Activated CD4-positive, alpha-beta T cell treated with anti-CD3 and anti-CD28 coated beads, Interleukin-2, amount 50 U/mL, for 1 hour (primary cell): ENCODE measurements around the gene SPACA6.
"Not testable (repeated sequence)": the region's sequence is repeated elsewhere in the genome, so short reads cannot be mapped to it uniquely, and the experiment has no call there.

Experiments used
- DNase-seq: peaks from one replicate; pipeline ENCODE4 v3.0.0-alpha.2; 2020

The SPACA6 gene

DNA sequence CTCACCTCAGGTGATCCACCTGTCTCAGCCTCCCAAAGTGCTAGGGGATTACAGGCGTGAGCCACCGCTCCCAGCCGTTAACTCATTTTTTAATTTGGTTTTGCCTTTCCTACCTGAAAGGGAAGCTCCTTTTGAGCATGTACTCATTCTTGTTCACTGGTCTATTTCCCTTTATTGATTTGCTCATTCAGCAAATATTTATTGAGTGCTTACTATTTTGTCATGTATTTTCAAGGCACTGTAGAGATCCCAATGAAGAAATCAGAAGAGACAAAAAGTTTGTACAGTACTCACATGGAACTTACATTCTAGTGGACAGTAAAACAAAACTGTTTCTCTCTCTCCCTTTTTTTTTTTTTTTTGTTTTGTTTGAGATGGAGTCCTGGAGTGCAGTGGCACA, 13.8 kb downstream of the SPACA6 start:
- DNase-seq: no peak

DNA sequence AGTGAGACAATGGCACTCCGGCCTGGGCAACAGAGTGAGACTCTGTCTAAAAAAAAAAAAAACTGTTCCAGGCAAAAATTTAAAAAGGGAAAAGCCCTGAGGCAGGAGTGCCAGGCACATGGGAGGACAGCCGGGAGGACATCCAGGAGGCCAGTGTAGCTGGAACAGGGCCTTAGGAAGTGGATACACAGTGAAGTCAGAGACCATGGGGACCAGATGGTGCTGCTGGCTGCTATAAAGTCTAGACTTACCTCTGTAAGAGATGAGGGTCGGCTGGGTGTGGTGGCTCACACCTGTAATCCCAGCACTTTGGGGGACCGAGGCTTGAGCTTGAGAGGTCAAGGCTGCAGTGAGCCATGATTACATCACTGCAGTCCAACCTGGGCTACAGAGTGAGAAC, 15.7 kb downstream of the SPACA6 start:
- DNase-seq: no peak

GRCh38 chr19:51709575-51709974, 16.4 kb downstream of the SPACA6 start:
- DNase-seq: no peak

DNA sequence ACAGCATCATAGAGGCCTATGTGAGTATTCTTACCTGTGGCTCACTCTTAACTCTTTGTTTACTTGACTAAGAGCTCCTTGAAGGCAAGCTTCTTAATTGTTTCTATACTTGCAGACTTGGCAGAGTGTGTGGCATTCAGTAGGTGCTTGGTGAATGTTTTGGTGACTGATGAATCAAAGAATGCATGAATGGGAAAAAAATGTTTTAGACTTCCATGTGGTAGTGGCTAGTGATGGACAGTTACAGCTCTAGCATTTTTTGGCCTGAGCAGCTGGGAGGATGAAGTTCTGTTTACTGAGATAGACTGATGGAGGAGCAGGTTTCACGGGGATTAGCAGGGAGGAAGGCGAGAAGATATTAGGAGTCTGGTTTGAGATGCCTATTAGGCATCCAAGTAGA, 17.0 kb downstream of the SPACA6 start:
- DNase-seq: no peak

DNA sequence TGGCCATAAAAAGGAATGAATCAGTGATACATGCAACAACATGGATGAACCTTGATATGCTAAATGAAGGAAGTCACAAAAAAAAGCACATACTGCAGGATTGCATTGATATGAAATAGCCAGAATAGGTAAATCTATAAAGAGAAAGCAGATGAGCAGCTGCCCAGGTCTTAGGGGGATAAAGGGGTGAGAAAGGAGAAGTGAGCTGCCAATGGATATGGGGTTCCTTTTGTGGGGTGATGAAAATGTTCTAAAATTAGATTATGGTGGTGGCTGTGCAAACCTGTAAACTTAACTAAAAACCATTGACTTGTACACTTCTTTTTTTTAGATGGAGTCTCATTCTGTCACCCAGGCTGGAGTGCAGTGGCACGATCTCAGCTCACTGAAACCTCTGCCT, 18.6 kb downstream of the SPACA6 start:
- no peak for DNase-seq

- no peak for DNase-seq
Measured at GRCh38 chr19:51712461-51713081, 19.4 kb downstream of the SPACA6 start.

- DNase-seq: no peak
Measured at GRCh38 chr19:51713319-51714285, 20.5 kb downstream of the SPACA6 start.

DNA sequence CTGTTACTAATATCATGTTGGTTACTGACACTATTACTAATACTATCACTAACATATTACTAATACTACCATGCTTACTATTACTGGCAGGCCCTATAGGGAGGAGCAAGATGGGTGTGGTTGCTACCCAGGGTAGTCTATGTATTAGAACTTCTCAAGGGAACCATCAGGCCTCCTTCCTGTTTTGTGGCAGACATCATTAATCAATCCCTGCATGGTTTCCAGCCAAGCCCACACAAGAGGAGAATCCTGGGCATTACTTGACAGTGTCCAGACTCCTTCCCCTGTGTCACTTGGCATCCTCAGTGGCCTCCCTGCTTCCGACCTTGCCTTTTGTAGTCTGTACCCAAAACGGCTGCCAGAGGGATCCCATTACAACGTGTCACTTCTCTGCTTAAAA, 21.7 kb downstream of the SPACA6 start:
- DNase-seq: no peak

- no peak for DNase-seq
Measured at GRCh38 chr19:51715850-51716249, 22.7 kb downstream of the SPACA6 start.

DNA sequence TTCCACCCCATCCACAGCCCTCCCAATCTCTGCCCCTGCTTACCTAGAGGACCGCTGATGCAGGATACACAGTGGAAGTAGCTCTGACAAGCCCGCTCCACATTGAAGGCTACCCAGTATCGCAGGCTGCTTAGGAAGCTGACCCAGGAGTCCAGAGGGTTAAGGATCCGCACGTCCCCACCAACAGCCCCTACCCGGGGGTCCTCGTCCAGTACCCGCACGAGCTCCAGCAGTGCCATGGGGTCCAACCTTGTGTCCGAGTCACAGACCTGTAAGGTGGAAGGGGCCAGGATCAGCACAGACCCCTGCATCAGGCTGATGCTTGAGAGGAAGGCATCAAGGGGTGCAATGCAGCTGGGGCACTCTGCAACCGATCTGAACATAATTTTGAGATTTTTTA, 23.8 kb downstream of the SPACA6 start:
- no peak for DNase-seq

GRCh38 chr19:51719251-51719988, 26.3 kb downstream of the SPACA6 start:
- DNase-seq: no peak

- no peak for DNase-seq
Measured at GRCh38 chr19:51721905-51722304, 28.8 kb downstream of the SPACA6 start.

- DNase-seq: no peak
Measured at GRCh38 chr19:51722492-51722891, 29.4 kb downstream of the SPACA6 start.

GRCh38 chr19:51724543-51724942, 31.4 kb downstream of the SPACA6 start:
- no peak for DNase-seq

DNA sequence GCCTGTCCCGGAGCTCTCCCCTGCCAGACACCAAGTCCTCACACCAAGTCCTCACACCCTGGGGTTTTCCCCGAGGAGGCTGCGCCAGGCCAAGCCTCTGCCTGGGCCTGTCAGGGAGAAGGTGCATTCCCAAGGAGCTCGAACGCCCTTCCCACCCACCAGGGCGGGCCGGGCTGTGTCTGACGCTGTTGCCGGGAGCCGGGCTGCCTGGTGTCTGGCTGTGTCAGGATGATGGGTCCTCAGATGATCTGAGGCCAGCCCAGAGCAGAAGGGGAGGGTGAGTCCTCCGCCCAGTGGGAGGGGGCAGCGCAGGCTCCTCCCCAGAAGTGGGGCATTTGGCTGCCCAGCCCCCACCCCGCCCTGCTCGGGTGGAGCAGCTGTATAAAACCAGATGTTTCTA, 32.9 kb downstream of the SPACA6 start:
- no peak for DNase-seq

DNA sequence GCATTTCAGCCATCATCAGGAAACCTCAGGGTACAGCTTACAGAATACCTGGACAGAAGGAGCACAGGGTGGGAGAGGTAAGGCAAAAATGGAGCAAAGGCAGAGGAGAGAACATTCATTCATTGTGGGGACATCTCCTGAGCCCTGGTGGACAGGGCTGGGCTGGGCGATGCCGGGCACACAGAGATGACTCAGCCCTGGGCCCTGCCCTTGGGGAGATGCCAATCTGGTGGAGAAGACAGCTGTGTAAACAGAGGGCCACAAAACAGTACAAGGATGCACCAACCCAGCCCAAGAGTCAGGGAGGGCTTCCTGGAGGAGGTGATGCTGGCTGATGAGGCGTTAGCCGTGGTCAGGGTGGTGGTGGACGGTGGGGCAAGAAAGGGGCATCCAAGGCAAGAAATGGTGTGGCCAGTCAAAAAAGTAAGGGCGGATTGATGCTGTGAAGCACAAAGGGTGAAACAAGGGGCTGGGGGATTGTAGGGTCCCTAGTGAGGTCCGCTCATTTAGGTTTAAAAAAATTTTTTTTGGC, 34.3 kb downstream of the SPACA6 start:
- DNase-seq: no peak

DNA sequence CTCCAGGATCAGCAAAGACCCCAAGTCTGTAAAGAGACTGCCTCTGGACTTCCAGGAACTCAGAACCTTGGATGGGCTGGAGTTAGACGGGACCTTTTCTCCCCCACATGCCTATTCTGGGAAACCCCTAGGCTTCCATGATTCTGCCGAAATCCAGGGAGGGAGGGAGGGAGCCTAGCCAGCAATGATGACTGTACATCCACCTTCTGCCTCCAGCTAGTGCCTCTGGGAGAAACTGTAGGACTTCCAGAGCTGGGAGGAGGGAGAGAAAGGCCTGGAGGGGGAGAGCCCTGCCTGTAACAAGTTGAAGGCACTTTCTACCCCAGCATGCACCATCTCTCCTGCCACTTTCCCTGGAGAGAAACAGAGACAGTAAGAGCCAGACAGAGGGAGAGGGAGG, 36.7 kb downstream of the SPACA6 start:
- DNase-seq: no peak

- DNase-seq: no peak
Measured at GRCh38 chr19:51733742-51734522, 40.8 kb downstream of the SPACA6 start.

DNA sequence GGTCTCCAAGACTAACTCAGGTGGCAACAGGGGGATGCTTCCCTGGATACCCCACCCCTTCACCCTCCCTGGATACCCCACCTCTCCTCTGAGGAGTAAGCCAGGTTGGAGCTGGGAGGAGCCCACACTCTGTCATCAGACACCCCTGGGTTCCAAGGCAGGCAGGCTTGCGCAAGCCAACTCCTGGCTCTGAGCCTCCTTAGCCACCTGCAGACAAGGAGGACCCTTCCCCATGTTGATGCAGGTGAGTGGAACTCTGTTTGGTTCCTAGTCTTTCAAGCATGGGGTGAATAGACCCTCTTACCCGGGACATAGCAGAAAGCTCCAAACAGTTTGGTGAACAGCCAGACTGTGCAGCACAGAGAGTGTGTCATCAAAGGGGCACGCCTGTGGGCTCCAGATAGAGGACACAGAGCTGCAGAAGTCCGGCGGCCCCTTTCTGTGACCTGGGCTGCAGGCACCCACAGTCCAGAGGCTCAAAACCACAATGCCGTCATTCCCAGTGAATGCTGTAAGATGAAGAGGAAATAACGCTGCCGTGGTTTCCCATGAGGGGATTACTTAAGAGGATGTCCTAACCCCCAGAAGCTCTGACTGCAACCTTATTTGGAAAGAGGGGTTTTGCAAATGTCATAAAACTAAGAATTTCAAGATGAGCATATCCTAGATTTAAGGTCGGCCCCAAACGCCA, 42.8 kb downstream of the SPACA6 start:
- no peak for DNase-seq

DNA sequence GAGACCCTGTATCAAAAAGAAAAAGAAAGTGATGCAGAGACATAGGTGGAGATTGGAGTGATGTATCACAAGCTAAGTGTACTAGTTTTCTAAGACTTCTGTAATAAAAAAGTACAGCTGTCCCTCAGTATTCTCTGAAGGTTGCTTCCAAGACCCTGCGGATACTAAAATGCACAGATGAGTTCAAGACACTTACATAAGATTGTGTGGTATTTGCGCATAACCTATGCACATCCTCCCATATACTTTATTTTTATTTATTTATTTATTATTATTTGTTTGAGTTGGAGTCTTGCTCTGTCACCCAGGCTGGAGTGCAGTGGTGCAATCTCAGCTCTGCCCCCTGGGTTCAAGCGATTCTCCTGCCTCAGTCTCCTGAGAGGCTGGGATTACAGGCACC, 44.3 kb downstream of the SPACA6 start:
- DNase-seq: no peak

GRCh38 chr19:51737924-51738323, 44.8 kb downstream of the SPACA6 start:
- DNase-seq: no peak

GRCh38 chr19:51738523-51738922, 45.4 kb downstream of the SPACA6 start:
- not testable (repeated sequence) for DNase-seq
